GM18505 (cell line): ENCODE data around the gene PSMB8.

Experiments used
- ATAC-seq: cut with Tn5 transposase; IDR thresholded peaks from one replicate; pipeline ENCODE4 v1.9.1; 2021; ENCODE audit not compliant: unreplicated experiment
- POLR2A ChIP-seq: IDR thresholded peaks from 4 replicates; pipeline ENCODE4 v1.6.1; 2011; ENCODE audit warnings: borderline replicate concordance; ENCODE audit not compliant: insufficient read depth, insufficient read length; ENCODE audit errors: extremely low read depth

PSMB8 gene

DNA sequence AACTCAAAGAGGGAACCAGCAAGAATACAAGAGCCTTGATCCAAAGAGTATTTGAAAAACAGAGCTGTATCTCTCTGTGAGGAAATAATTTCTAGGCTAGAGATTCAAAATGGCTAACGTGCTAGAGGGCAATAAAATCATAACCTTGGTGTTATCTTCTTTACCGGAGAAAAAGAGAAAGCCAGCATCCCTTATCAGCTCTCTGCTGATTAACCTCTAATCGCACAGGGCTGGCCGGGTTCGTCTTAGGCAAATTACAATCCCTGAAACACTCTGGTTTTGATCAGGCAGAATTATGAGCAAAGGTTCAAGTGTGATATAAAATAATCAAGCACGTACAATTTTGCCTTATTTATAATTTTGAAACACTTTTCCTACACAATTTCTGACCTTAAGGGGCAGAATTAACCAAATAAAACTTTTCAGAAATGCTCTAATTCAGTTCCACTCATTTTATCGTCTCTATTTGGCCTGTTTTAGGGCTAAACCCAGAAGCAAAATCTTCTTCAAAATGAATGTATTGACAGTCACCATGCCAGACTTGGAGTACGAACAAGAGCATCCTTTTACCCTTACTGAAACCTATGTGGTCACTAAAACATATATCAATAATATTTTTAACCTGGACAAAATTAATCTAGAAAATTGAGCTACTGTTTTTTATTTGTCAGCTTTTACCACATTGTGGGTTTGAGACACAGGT, 23.9 kb upstream of the PSMB8 start:
- no peak for ATAC-seq
- TF ChIP-seq POLR2A = no peak

DNA sequence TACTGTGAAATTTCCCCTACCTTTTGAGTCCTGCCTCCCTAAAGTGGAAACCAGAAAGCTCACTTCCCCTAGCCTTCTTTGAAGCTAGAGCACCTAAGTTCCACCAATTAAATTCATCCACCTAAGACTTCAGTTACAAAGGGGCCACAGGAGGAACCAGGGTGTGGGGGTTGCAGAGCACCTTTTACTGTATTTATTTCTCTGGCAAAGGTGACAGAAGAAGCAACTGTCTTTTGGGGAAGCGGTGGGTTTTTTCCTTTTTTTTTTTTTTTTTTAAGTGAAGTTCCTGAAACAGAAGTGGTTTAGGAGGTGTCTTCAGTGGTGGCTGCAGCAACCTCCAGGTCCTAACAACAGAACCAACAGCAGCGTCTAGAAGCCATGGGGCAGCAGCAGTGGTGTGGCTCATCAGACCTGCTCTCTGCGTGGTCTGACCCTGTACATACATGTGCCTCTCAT, 23.2 kb upstream of the PSMB8 start:
- ATAC-seq = no peak
- peak; percentile 39 for TF ChIP-seq POLR2A

DNA sequence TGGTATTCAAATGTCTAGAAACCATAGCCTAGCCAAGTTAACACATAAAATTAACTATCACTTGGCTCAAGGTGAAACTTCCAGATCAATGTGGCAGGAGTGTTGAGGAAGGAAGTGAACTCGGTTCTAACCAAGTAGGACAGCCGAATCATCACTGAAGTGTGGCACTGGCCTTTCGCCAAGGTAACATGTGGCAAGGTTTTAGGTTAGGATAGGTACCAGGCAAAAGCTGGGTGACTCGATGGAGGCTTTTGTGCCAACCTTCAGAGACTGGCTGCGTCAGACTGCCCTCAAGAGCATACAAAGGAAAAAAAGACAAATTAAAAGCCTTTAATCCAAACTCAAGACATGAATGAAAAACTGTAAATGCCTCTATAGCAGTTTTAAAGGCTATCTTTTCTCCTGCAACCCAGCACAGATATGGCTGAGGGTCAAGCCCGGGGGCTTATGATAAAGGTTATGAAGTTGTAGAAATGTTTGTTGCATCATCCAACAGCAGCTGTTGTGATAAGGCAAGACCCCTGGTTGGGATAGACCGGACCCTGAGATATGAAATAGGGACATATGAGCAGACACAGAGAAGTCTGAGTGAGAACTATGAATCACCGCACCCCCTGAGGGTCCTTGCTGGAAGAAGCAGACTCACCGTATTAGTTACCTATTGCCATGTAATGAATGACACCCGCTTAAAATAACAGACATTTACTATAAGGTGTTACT, 22.0 kb upstream of the PSMB8 start:
- no peak for ATAC-seq
- no peak for TF ChIP-seq POLR2A

DNA sequence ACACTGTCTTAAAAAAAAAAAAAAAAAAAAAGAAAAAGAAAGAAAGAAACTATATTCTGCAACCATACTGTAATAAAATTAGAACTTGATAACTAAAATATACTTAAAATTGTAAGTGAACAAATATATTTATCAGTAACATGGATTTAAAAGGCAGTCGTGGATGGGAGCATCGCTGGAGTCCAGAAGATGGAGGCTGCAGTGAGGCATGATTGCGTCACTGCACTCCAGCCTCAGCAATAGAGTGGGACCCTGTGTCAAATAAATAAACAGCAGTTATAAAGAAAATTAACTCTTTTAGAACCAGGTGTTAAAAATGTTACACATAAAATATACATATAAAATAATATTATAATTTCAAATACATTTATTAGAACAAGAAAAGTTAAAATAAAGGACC, 18.9 kb upstream of the PSMB8 start:
- no peak for ATAC-seq
- no peak for TF ChIP-seq POLR2A

DNA sequence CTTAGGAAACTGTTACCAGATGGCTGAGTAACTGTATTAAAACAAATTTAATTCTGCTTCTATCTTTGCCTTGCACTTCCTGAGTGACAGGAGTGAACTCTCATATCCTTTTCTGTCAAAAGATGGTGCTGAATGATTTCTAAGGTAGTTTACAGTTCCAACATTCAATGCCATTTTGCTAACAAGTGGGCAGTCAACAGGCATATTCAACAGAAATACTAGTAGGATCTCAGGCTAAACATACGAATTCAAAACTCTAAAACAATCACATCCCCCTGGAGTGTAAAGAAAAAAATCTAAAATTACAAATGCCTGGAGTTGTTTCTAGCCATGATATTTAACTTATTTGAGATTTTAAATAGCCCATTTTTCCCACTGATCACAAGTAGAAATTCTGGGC, 16.8 kb upstream of the PSMB8 start:
- no peak for TF ChIP-seq POLR2A
- ATAC-seq = no peak

DNA sequence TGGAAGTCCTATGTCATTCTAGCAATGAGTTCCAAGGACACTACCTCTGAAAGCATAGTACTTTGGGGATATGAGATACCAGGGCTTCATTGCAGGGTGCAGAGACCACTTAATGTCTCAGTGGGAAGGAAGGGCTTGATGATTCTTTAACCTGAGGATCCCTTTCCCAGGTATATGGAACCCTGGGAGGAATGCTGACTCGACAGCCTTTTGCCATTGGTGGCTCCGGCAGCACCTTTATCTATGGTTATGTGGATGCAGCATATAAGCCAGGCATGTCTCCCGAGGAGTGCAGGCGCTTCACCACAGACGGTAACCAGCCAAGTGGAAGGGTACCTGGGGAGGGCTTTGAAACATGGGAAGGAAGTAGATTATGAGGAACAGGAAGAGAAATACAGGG, 14.3 kb upstream of the PSMB8 start:
- ATAC-seq = no peak
- TF ChIP-seq POLR2A = no peak

DNA sequence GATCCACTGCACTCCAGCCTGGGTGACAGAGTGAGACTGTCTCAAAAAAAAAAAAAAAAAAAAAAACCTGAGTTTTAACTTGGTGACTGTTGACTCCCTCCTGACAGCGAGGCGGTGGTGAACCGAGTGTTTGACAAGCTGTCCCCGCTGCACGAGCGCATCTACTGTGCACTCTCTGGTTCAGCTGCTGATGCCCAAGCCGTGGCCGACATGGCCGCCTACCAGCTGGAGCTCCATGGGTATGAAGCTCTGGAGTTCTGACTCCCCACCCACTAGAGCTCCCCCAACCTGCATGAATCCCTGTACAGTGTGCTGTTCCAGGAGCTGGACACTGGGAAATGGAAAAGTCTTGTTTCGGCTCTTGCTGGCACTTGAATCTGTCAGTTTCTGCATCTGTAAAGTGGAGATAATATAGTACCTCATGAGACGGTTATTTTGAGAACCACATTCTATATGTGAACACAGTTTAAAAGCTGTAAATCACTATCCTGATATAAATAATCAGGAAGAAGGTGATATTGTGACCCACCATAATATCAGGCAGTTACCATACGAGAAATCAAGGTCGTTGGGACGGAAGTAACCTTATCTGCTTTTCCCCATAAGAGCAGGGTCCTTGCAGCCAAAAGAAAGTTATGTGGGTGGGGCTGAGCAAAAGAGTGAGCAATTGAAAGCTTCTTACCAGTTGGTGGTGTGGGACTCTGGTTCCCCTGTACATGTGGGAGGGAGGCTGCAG, 13.5 kb upstream of the PSMB8 start:
- no peak for TF ChIP-seq POLR2A
- no peak for ATAC-seq

DNA sequence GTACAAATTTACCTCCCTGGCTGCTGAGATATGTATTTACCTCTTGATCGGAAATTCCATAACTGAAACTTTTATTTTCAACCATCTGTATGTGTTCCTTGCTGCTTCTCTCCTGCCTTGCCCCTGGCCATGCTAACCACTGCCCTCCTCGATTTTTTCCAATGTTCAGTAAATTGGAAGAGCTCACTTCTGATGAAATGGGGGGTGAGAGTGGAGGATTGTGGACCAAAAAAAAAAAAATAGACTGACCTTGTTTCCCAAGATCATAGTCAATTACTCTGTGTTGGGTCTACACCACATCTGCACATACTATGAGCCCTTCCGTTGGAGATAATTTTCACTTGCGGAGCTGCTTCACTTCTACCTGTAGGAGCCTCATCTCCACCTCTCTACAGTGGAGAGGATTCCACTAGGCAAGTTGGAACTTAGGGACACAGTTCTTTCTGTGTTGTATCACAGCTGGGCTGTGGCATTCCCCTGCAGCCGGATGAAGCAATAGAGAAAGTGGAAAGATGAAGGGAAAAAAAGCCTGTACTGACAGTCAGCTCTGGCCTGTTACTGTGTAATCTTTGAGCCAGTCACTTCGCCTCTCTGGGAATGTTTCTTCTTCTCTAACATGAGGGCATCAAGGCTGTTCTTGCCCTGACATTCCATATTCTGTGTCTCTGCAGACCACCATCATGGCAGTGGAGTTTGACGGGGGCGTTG, 11.8 kb upstream of the PSMB8 start:
- TF ChIP-seq POLR2A = no peak
- ATAC-seq = no peak

DNA sequence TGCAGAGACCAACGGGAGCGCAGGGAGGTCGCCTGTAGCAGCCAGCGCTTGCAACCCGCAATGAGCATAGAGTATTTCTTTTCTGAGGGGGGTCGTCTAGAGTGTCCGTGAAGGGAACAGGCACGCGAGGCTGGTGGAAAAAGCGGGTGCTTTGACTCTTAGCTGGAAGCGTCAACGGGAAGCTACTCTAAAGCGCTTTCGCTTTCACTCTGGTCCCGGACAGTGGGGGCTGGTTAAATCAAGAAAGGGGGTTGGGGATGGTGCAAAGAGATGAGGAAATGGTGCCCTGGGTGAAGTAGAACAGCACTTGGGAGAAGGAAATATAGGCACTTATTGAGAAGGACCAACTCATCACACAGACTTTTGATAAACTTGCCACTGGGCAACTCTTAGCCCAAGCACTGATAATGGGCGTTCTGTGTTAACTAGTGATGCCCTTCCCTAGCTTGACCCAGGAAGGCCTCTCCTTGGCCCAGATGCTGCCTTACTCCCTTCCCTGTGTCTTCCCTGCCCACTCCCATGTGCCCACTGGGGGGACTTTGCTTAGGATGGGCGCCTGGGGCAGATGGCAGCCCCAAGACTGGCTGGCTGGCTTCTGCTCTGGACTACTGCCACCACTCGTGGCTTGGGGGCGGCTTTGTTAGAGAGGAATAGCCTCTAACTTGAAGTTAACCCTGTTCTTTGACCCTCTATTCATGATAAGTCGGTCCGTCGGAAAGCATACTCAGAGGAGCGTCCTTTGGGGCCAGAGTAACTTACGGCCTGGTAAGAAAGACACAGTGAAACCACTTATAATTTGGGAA, 10.7 kb upstream of the PSMB8 start:
- peak; percentile 2 for ATAC-seq

DNA sequence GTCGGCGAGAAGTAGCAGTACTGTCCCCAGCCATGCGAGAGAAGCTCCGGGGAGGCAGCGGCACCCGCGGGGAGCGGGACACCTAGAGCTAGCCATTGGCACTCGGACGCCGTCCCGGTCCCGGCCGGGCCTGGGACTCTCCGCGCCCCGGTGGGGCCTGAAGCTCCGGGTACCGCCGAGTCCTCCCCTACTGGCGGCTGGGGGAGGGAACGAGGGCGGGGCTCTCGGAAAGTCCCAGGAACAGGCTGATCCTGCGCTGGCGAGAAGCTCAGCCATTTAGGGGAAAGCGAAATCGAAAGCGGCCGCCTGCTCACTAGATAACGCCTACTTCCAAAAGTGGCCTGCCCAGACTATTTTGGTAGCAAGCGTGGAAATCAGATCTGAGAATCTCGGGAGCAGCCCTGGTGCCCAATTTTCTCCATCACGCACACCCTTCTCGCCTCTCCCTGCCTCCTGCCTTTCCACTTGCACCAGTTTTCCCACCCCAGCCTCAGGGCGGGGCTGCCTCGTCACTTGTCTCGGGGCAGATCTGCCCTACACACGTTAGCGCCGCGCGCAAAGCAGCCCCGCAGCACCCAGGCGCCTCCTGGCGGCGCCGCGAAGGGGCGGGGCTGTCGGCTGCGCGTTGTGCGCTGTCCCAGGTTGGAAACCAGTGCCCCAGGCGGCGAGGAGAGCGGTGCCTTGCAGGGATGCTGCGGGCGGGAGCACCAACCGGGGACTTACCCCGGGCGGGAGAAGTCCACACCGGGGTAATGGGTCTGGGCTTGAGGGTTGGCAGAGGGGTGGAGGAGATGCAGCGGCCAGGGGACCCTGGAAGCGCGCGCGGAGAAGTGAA, 9.9 kb upstream of the PSMB8 start, which contains the start of the genes PSMB9 and TAP1:
PSMB9 (plus strand) TSS at position 652 of the 835 bp plus-strand sequence; CDS start at position 690, 38 bp downstream.
TAP1 (minus strand) TSS at position 164 of the 835 bp plus-strand sequence; CDS start at position 96, 68 bp downstream.
- ATAC-seq = peak; percentile 80
- TF ChIP-seq POLR2A = peak; percentile 98

More for the DNA sequence above, 10.7 kb upstream of the PSMB8 start:
- no peak for TF ChIP-seq POLR2A

DNA sequence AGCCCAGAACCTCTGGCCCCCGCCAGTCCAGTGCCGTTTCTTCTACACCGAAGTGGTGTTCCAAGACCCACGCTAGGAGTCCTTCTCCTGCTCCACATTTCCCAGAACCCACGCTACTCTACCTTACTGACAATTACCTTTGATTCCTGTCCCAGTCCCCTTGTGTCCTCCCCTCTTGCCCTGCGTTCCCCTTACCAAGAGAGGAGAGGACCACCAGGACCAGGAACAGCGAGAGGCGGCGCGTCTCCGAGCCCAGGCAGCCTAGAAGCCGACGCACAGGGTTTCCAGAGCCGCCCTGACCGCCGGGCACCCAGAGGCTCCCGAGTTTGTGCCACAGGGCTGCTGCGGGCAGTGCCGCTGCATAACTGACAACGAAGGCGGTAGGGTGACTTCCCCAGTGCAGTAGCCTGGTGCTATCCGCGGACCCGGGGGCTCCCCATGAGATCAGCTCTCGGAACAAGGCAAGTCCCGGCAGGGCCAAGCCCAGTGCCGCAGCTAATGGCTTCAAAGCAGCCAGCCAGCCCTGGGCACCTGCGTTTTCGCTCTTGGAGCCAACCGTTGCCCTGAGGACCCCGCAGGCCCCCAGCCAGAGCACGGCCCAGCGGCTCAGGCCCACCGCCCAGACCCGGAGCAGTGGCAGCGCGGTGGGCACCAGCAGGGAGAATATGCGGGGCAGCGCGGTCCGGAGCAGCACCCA, 9.1 kb upstream of the PSMB8 start:
- TF ChIP-seq POLR2A = no peak
- ATAC-seq = peak; percentile 13
